Measurements from ENCODE around the gene LRRK2. TPM values are rescaled to one million over a fixed set of nuclear protein-coding genes. Genes with fewer than 3 reads are reported as not detected.

Gene LRRK2
- total RNA-seq: 1.7 and 5.9 TPM in 2 replicates

GRCh38 chr12:40224439-40225291, at the start of gene LRRK2:
Gene LRRK2 (plus strand): TSS chr12:40224997. CDS start chr12:40225132, 135 bp downstream.

Other genes with a start within 250 kb of the LRRK2 start
- gene SLC2A13, start 118.9 kb upstream of the LRRK2 start, total RNA-seq: 26.6 and 51.6 TPM in 2 replicates

Data from regular cardiac myocyte (primary cell).